GM18505 (cell line): ENCODE measurements around the gene B3GNT3.
"Not testable (repeated sequence)": the region's sequence is repeated elsewhere in the genome, so short reads cannot be mapped to it uniquely, and the experiment has no call there.

Experiments
- ATAC-seq: cut with Tn5 transposase; IDR thresholded peaks from one replicate; pipeline ENCODE4 v1.9.1; 2021; ENCODE audit not compliant: unreplicated experiment
- POLR2A ChIP-seq: IDR thresholded peaks from 4 replicates; pipeline ENCODE4 v1.6.1; 2011; ENCODE audit warnings: borderline replicate concordance; ENCODE audit not compliant: insufficient read depth, insufficient read length; ENCODE audit errors: extremely low read depth

B3GNT3 gene

DNA sequence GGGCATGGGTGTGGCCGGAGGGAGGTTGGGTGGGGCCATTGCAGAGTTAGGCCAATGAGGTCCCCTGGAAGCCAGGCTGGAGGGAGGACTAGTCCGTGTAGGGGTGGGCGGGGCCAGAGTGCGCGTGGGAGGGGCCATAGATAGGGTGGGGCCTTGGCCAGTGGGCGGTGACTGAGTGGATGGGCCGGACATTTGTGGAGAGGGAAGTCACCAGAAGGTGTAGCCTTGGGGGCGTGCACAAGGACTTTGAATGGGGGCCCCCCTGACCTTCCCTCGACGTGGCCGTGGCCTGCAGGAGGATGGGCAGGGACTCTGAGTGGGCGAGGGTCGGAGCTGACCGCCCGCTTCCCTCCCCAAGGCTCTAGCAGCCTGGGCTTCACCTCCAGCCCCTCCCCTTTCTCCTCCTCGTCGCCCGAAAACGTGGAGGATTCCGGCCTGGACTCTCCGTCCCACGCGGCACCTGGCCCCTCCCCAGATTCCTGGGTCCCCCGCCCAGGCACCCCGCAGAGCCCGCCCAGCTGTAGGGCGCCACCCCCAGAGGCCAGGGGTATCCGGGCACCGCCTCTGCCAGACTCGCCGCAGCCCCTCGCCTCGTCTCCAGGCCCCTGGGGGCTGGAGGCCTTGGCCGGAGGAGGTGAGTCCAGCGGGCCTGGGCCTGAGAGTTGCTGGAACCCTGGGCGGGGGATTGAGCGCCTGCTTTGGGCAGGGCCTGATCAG, 16.5 kb upstream of the B3GNT3 start:
- no peak for ATAC-seq
- no peak for TF ChIP-seq POLR2A

DNA sequence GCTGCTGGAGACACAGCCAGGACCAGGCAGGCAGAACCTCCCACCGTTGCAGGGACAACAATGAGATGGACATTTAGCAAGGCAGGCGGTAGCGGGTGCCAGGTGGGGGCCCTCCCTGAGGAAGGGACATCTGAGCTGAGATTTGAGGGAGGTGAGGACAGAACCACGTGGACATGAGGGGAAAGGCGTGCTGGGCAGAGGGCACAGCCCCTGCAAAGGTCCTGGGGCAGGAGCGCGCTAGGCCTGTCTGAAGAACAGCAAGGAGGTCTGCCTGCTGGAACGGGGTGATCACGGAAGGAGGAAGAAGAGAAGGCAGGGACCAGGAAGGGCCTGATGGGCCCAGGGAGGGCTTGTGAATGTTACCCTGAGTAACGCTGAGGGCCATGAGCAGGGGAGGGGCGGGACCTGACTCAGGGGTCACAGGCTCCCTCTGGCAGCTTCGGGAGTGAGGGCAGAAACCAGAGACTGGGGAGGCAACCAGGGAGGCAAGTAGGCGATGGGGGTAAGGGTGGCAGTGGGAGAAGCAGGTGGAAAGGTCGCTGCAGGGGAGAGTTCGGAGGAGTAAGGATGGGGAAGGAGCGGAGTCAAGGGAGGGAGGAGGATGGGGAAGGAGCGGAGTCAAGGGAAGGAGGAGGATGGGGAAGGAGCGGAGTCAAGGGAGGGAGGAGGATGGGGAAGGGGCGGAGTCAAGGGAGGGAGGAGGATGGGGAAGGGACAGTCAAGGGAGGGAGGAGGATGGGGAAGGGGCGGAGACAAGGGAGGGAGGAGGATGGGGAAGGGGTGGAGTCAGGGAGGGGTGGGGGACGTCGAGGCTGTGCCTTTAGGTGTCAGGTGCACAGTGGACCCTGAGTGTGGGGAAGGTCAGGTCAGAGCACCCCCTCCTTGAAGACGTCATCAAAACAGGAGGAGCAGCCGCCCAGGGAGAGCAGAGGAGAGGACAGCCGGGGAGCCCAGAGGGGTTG, 15.7 kb upstream of the B3GNT3 start:
- ATAC-seq = no peak
- no peak for TF ChIP-seq POLR2A

DNA sequence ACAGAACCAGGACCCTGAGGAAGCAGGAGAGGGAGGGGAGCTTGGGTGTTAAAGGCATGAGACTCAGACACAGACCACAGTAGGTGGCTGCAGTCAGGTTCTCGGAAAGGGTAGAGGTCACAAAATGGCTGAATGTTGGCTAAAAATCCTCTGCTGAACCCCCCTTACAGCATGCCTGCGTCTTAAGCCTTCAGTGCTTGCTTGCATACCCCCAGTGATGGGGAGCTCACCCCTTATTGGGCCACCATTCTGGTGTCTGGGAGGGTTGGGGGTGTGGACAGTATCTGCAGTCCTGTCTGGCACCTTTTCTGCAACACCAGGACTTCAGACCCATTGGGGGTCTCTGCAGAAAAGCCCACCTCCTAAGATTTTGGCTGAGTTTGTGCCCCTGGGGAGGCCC, 14.2 kb upstream of the B3GNT3 start:
- ATAC-seq = no peak
- TF ChIP-seq POLR2A = no peak

DNA sequence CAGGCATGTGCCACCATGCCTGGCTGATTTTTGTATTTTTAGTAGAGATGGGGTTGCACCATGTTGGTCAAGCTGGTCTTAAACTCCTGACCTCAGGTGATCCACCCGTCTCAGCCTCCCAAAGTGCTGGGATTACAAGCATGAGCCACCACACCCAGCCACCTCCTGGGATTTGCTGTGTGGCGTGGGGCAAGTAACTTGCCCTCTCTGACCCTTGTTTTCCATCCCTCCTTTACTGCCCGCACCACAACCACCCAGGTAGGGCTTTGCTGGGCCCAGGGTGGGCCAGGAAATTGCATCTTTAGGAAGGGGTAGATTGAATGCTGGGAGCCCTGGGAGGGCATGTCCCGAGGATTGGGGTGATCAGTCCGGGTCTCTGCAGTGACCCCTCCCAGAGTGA, 11.2 kb upstream of the B3GNT3 start:
- not testable (repeated sequence) for ATAC-seq

DNA sequence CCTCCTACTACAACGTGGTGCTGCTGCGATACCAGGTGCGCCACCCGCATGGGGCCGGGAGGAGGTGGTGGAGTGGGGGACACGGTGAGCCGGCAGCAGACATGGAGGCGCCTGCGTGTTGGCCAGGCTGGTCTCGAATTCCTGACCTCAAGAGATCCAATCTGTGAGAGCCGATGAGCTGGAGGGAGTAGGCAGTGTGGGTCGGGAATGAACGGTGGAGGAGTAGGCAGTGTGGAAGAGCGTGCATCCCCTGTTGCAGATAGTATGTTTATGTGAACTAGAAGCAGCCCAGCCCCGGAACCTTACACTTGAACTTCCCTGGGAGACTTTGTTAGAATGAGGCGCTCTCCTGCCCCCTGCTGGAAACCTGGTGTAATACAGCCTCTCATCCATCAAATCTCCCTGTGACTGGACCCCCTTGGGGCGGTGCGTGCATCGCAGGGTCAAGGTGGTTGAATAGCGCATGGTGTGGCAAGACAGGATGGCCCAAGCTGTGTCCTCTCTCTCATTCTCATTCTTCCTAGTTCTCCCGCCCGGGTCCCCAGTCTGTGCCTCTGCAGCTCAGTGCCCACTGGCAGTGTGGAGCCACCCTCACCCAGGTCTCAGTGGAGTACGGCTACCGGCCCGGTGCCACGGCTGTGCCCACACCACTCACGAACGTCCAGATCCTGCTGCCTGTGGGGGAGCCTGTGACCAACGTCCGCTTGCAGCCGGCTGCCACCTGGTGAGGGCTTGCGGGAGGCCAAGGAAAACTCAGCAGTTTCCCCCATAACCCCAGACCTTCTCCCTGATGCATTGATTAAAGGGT, 10.5 kb upstream of the B3GNT3 start:
- TF ChIP-seq POLR2A = no peak
- ATAC-seq = no peak

DNA sequence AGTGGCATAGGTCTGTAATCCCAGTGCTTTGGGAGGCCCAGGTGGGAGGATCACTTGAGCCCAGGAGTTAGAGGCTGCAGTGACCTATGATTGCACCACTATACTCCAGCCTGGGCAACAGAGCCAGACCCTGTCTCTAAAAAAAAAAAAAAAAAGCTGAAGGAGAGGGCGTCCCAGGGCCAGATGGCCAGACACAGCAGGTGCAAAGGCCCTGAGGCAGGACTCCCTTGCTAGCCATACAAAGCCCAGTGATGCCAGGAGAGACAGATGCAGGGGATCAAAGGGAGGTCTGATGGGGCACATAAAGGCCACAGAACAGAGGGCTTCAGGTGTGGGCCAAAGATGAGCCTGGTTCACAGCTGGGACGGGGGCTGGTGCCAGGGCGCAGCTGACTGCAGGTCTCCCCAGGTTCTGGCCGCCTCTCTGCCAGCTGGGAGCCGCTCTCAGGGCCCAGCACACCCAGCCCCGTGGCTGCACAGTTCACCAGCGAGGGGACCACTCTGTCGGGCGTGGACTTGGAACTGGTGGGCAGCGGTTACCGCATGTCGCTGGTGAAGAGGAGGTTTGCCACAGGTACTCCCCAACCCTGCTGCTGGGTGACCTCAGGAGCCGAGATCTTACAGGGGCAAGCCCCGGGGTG, 7.5 kb upstream of the B3GNT3 start:
- no peak for TF ChIP-seq POLR2A
- no peak for ATAC-seq

DNA sequence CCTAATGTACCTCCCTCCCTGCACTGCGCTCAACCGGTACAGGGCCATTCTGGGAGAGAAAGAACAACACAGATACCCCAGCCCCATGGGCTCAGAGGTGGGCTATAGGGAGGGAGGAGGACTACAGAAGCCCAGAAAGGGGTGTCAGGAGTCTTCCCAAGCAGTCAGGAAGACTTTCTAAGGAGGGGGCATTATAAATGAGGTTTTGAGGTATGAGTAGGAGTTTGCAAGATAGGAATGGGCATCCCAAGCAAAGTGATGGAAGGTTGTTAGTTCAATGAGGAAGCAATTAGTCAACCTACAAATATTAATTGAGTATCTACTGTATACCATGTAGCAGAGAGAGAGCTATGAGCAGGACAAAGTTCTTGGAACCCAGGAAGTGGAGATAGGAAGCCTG, 6.3 kb upstream of the B3GNT3 start:
- TF ChIP-seq POLR2A = no peak
- ATAC-seq = no peak

DNA sequence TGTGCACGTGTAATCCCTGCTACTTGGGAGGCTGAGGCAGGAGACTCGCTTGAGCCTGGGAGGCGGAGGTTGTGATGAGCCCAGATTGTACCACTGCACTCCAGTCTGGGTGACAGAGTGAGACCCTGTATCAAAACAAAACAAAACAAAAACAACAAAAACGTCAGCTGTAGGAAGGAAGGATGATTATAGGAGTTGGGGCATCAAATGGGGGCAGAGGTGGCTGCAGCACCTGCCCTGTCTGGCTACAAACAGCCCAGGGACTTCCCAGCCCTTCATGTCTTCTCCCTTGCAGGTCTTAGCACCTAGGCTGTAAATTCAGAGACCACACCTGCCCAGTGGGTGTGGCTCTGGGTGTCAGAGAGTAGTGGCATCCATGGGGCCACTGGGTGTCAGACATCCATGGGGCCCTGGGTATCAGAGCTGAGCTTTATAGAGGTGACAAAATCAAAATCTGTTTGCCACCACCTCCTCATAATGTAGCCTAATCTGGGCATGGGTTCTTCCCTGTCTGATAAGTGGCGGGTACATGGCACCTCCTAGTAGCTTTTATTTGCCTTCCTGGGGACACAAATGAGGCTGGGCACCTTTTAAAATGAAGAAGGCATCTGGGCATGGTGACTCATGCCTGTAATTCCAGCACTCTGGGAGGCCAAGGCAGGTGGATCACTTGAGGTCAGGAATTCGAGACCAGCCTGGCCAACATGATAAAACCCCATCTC, 4.7 kb upstream of the B3GNT3 start:
- TF ChIP-seq POLR2A = no peak
- ATAC-seq = no peak

DNA sequence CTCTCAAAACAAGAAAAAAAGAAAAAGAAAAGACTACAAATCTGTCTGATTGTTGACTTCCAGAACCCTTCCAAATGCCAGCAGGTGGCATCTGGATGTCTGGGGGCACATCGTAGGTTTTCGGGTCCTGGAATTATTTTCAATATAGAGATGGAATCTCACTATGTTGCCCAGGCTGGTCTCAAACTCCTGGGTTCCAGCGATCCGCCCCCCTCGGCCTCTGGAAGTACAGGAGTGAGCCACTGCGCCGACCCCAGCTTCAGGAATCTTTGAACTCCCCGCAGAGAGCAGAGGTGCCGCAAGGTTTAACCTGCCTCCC, 567 bp upstream of the B3GNT3 start:
- TF ChIP-seq POLR2A = no peak
- no peak for ATAC-seq

DNA sequence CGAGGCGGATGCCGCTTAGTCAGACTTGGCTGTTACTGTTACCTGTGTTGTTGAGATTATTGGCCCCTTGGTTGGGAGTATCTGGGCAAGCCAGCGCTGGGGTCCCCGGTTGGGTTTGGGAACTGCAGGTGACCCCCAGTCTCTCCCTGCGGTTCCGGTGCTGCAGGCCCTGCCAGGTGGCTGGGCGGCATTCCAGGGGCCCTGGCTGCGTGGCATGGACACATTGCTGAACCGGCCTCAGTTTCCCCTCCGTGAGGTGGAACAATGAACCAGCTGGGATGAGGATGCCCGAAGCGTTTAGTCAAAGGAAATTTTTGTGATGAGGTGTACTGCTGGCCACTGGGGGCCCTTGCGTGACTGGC, 538 bp downstream of the B3GNT3 start:
- no peak for ATAC-seq
- no peak for TF ChIP-seq POLR2A

DNA sequence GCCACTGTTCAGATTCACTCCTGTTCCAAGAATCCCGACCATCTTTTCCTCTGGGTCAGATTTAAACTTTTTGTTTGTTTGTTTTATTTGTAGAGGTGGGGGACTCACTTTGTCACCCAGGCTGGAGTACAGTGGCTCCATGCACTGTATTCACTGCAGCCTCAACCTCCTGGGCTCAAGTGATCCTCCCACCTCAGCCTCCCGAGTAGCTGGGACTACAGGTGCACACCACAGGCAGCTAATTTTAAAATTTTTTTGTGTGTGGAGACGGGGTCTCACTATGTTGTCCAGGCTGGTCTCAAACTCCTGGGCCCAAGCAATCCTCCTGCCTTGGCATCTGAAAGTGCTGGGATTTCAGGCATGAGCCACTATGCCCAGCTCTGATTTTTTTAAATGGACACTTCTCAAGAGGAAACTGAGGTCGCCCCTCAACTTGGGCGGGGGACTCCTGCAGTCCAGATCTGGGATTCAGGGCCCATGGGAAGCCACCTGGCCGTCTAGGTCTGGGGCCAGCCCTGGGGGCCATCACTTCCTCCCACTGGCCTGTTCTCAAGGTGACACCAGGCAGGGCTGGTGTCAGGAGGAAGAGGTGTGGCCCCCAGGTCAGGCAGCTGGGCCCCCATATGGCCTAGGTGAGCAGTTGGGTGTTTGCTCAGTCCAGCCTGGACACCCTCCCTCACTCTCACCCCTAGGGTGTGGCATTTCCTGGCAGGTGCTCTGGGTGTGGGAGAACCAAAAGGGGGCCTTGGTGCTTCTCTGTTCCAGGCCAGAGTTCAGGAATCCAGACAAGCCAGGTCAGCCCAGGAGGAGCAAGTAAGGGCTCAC, 1.3 kb downstream of the B3GNT3 start:
- TF ChIP-seq POLR2A = no peak
- ATAC-seq = no peak

DNA sequence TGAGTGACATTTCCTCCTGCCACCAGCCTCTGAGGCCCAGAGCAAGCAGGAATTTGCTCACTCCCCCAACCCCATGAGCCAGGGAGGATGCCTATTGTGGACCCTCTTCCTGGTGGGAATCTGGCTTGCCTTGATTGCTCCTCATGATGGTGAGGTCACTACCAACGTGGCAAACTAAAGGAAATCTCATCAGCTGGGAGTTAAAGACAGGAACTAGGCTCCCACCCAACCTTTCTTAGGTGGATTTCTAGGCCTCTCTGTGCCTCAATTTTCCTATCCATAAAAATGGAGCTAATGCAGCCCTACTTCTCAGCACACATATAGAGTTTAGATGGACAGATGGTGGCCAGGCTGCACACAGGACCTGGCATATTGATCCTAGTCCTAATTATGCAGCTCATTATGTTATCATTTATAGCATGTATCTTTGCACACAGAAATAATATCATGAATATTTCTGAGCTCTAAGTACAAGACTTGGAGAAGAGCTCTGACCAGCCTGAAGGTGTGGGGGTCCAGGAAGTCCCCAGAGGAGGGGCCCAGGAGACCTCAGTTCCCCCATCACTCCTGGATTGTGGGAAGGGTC, 2.0 kb downstream of the B3GNT3 start:
- ATAC-seq = no peak
- TF ChIP-seq POLR2A = no peak
